HG03558 (cell line): Measurements from ENCODE around the gene GPT2.

Source experiments
- ATAC-seq: cut with Tn5 transposase; IDR thresholded peaks from one replicate; pipeline ENCODE4 v1.9.1; 2021; ENCODE audit warnings: moderate number of reproducible peaks; ENCODE audit not compliant: unreplicated experiment; ENCODE audit errors: extremely low read depth

GPT2 gene

GRCh38 chr16:46895399-46896313 lies 11.5 kb downstream of the GPT2 start:
- no peak for ATAC-seq

DNA sequence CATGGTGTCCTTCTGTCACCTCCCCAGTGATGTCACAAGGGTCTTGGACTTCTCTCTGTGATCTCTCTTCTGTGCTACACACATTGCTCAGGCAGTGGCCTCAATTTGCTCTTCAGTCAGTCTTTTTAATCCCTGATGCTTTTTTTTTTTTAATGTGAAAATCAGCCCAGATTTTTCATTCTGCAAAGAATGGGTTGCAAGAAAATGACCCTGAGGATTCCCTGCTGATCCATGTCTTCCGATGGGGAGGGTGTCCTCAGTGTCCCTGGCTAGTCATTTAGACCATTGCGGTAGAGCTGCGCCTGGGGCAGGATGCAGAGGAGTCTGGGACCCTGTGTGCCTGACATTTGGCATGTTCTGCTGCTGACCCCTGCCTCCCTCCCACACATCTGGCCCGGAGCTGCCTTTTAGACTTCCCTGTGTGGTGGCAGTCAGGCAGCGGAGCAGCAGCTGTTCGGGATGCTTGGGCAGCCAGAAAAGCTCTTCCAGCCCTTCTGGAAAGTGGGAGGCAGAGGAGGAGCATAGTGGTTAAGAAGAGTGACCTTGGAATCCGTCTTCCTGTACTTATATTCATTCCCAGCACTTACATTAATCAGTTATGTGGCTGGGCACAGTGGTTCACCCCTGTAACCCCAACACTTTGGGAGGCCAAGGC lies 12.3 kb downstream of the GPT2 start:
- ATAC-seq = no peak

DNA sequence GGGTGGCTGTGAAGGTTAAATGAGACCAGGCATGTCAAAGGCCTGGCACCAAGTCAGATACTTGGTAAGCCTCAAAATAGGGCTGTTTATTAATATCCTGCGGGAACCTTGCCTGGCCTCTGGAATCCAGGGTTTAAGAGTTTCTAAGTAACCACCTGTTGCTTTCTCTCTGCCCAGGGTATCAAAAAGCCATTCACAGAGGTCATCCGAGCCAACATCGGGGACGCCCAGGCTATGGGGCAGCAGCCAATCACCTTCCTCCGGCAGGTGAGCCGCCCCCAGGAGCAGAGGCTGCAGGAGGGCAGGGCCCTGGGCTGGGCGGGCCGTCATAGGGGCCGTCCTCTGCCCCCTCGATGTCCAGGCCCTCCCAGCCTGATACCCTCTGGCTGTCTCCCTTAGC lies 13.3 kb downstream of the GPT2 start:
- ATAC-seq = no peak

GRCh38 chr16:46898006-46898405 lies 13.8 kb downstream of the GPT2 start:
- no peak for ATAC-seq

- no peak for ATAC-seq
These were observed 15.4 kb downstream of the GPT2 start for GRCh38 chr16:46899443-46900143.

DNA sequence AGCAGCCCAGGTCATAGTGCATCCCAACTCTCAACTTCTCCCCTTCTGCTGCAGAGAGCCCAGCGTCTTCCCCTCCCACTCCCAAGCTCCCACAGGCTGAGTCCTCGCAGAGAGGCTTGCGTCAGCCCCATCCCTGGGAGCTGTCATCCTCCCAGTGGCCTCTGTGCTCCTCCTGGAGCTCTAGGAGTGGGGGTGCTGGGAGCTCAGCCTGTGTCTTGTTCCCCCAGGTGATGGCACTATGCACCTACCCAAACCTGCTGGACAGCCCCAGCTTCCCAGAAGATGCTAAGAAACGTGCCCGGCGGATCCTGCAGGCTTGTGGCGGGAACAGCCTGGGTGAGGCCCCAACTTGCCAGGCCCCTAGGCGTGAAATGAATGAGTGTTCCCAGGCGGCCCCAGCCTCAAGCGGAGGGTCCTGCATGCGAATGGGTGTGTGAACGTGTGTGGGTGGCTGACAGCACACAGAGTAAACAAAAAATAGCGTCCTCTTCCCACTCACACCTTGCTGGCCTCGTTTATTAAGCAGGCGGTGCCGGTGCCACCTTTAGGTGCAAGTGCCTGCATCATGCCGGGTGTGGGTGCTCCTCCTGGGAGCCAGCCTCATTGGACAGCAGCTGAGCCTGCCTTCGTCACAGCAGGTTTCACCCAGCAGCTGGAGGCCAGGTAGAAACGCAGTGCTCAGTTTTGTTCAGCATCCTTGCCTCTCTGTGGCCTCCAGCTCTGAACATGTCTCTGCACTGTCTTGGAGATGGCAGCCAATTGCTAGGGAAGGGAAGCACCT lies 16.5 kb downstream of the GPT2 start:
- no peak for ATAC-seq

GRCh38 chr16:46901709-46902108 lies 17.5 kb downstream of the GPT2 start:
- no peak for ATAC-seq

DNA sequence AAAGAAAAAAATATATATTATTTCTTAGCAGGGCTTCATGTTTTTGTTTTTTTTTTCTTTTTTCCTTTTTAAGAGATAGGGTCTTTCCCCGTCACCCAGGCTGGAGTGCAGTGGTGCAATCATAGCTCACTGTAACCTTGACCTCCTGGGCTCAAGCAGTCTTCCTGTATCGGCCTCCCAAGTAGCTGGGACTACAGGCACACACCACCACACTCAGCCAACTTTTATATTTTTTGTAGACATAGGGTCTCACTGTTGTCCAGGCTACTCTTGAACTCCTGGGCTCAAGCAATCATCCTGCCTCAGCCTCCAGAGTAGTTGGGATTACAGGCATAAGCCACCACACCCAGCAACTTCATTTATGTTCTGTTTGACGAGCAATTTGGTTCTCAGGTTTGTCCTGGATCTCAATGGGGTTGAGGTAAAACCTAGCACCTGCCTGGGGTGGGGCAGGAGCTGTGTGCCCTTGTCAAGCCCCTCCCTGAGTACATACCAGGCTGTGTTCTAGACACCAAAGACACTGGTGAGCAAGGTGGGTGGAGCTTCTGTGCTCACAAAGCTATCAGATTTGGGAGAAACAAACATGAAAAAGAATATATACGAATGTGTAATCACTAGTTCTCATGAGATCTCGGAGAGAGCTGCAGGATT lies 19.2 kb downstream of the GPT2 start:
- ATAC-seq = no peak

DNA sequence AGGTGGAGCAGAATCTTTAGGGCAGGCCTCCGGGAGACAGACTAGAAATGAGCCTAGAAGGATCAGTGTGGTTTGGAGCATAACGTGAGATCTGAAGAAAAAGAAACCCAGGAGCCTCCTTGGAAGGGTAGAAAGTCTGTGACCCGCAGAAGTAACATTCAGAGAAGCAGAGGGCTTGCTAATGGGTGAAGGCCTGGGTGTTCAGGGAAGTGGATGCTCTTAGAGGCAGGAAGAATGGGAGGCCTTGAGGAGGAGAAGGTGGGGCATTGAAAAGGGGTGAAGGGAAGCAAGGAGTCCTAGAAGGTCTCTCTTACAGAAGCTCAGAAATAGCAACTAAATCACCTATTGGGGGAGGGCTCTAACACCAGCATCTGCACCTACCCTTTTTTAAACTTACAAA lies 20.3 kb downstream of the GPT2 start:
- ATAC-seq = no peak

GRCh38 chr16:46906360-46907060 lies 22.3 kb downstream of the GPT2 start:
- ATAC-seq = no peak

GRCh38 chr16:46907061-46907774 lies 23.1 kb downstream of the GPT2 start:
- no peak for ATAC-seq

DNA sequence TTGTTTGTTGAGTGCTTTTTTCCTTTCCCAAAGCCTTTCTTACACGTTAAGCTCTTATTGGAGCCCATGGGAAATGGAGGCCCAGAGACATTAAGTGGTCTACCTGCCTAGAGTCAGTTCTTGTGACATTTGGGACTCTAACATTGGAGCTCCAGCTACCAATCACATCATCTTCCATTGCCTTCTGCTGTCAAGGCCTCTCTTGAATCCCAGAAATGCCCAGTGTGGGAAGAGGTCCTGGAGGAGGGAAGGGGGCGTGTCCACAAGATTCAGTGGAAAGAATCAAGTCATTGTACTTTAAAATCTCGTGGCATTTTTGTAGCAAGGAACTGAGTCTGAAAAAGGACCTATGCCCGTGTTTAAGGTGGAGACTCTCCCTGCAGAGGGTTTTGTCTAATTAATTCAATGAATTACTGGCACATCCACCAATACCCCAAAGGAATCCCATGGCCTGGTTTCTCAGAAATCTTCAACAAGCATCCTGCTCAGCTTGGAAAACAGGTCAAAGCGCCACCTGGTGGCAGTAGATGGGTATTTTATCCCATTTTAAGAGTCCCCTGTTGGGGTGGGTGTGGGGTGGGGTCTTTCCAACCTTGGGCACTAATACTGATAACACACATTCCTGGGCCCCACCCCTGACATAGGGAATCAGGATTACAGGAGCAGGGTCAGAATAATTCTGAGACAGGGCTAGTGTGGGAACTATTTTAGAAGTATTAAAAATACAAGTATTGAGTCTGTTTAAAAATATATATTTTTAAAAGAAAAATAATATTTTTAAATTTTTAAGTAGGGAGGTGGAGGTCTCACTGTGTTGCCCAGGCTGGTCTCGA lies 24.6 kb downstream of the GPT2 start:
- ATAC-seq = no peak

DNA sequence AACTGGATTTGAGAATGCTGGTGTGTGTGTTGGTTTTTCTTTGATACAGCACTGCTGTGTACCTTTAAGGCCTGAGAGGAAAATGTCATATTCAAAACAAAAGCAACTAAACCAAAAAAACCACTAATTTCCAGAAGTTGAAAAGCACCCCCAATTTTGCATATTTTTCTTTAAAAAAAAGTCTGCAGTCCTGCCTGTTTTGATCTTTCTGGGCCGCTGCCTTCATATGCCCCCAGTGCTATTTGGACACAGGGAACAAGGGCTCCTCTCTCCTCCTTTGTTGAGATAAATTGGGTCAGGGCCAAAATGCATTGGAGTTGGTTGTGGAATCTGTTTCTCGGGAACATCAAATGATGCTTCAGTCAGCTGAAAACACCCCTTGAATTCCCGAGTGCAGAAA lies 26.9 kb downstream of the GPT2 start:
- peak; percentile 70 for ATAC-seq

DNA sequence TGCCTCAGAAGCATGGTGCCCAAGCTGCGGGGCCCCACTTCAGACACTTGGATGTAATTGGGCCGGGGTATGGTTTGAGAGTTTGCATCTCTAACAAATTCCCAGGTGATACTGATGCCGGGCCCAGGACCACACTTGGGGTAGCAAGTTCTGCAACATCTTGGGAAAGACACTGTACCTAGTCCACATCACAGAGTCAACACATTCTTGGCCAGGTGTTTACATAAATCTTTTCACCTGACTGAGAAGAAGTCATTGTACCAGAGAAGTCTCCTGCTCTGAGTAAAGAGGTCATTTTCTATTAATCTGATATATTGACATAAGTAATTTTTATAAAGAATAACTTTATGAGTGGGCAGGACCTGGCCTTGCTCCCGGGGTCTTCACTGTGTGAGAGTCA lies 27.5 kb downstream of the GPT2 start:
- ATAC-seq = no peak

- ATAC-seq = no peak
These were observed 30.5 kb downstream of the GPT2 start for GRCh38 chr16:46914556-46915201.

GRCh38 chr16:46915483-46916025 lies 31.4 kb downstream of the GPT2 start:
- no peak for ATAC-seq

DNA sequence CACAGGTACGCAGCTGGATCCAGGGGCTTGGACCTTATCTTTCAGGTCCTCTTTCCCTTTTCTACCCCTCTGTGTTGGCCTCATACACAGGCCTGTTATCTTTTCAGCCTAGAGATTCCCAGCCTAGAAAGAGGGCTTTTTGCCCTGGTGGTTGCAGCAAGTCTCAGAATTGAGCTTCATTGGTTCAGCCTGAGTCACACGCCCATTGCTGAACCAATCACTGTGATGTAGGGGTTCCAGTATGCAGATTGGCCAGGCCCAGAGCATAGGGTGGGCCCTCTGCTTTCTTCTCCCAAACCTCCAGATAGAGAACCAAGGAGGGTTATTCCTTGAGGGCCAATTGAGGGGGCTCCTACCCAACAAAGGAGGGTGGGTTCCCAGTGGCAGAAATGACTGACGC lies 32.8 kb downstream of the GPT2 start:
- no peak for ATAC-seq
